Uterus (tissue), 4 donors: ENCODE data around the gene GBX1. TPM values are rescaled to one million over a fixed set of nuclear protein-coding genes. Genes with fewer than 3 reads are reported as not detected.

Experiments used
- DNase-seq, 2 donors: peaks; one replicate each; pipeline ENCODE4 v3.0.0-alpha.2; 2019 to 2020
- H3K27ac ChIP-seq, 2 donors: fragments of 200-600 bp; sonication (generic); 1 replicate in 1 of 2; 2 replicates in 1 of 2; pipeline ENCODE4 v1.5.1; 2016 to 2018
- H3K27me3 ChIP-seq, 2 donors: fragments of 200-600 bp; sonication (generic); one replicate each; pipeline ENCODE4 v1.5.1; 2018 to 2019; ENCODE audit warnings: control low read depth in 1 of 2
- H3K36me3 ChIP-seq, 2 donors: fragments of 200-600 bp; sonication (generic); one replicate each; pipeline ENCODE4 v1.5.1; 2019; ENCODE audit warnings: control low read depth in 1 of 2
- H3K4me1 ChIP-seq, 2 donors: fragments of 200-600 bp; sonication (generic); one replicate each; pipeline ENCODE4 v1.5.1; 2018 to 2019; ENCODE audit warnings: control low read depth in 1 of 2
- H3K4me3 ChIP-seq, 2 donors: fragments of 200-600 bp; sonication (generic); 1 replicate in 1 of 2; 2 replicates in 1 of 2; pipeline ENCODE4 v1.5.1; 2018 to 2019; ENCODE audit warnings: mild to moderate bottlenecking in 1 of 2
- H3K9me3 ChIP-seq, 2 donors: fragments of 200-600 bp; sonication (generic); one replicate each; pipeline ENCODE4 v1.5.1; 2019; ENCODE audit warnings: control low read depth in 1 of 2
- CTCF ChIP-seq, 4 experiments: fragments of 200-600 bp in 2 of 4; fragments of 450-650 bp in 2 of 4; sonication (generic) in 2 of 4; IDR thresholded peaks; one replicate each; pipeline ENCODE4 v1.5.1; 2016 to 2019; ENCODE audit warnings: antibody characterized with exemption in 4 of 4, mild to moderate bottlenecking in 2 of 4, moderate library complexity in 1 of 4
- POLR2A ChIP-seq, 2 donors: fragments of 450-650 bp; IDR thresholded peaks; one replicate each; pipeline ENCODE4 v1.6.1; 2016; ENCODE audit warnings: antibody characterized with exemption in 2 of 2, mild to moderate bottlenecking in 1 of 2, moderate library complexity in 1 of 2
- intact Hi-C: fragments of 100-400 bp; cut with DNase I; formaldehyde crosslinking; loops from one replicate; pipeline ENCODE4 v1.15.1; 2023; ENCODE audit warnings: low total_unique reads
- total RNA-seq, 4 donors: library from RNA; depleted of rRNA in 3 of 4; stranded (reverse); fragments of >200 nt in 3 of 4; gene quantifications; one replicate each; pipeline versions ENCODE4 v1.1.0 to v1.2.4, GENCODE V29; 2014 to 2023
- donor health status: DM: yes; HTN: yes; CAD: no.

GBX1 gene
- total RNA-seq, 4 donors from 2014 or later = 0.41 TPM; not detected in 3

- Histone ChIP-seq H3K36me3 (no peaks in the 10 kb centered on the region), H3K27me3 (no peaks in the 10 kb centered on the region), H3K4me3 (no peak overlapping the region), H3K27ac (no peak overlapping the region), H3K9me3 (no peaks in the 10 kb centered on the region), H3K4me1 (peaks cover 4 to 9% of the 10 kb centered on the region in 2 donors)
- intact Hi-C loops = no loop called here
- no peak for DNase-seq
- TF ChIP-seq CTCF (IDR thresholded peaks at IDR 0.05) = no peak
- TF ChIP-seq POLR2A (IDR thresholded peaks at IDR 0.05) = no peak
Measured at GRCh38 chr7:151103973-151104372, 63.5 kb downstream of the GBX1 start.

DNA sequence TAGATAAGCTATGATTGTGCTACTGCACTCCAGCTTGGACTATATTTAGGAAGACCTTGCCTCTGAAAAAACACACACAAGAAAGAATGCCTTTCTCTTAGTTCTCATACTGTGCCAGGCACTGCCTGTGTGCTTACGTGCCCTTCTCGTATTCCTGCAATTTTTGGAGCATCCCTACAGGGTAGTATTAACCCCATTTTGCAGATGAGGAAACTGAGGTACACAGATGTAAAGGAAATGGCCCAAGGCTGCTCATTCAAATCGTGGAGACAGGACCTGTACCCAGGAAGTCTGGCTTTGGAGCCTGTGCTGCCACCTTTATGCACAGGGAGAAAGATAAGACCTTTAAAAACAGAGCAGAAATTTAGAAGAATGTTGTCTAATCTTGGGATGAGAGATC lies 64.5 kb downstream of the GBX1 start:
- Histone ChIP-seq H3K36me3 (no peaks in the 10 kb centered on the region), H3K27me3 (no peaks in the 10 kb centered on the region), H3K4me1 (peaks cover 4 to 9% of the 10 kb centered on the region in 2 donors), H3K27ac (no peak overlapping the region), H3K4me3 (no peak overlapping the region), H3K9me3 (no peaks in the 10 kb centered on the region)
- no peak for DNase-seq
- no peak for TF ChIP-seq CTCF (IDR thresholded peaks at IDR 0.05)
- TF ChIP-seq POLR2A (IDR thresholded peaks at IDR 0.05) = no peak
- intact Hi-C loops = no loop called here

DNA sequence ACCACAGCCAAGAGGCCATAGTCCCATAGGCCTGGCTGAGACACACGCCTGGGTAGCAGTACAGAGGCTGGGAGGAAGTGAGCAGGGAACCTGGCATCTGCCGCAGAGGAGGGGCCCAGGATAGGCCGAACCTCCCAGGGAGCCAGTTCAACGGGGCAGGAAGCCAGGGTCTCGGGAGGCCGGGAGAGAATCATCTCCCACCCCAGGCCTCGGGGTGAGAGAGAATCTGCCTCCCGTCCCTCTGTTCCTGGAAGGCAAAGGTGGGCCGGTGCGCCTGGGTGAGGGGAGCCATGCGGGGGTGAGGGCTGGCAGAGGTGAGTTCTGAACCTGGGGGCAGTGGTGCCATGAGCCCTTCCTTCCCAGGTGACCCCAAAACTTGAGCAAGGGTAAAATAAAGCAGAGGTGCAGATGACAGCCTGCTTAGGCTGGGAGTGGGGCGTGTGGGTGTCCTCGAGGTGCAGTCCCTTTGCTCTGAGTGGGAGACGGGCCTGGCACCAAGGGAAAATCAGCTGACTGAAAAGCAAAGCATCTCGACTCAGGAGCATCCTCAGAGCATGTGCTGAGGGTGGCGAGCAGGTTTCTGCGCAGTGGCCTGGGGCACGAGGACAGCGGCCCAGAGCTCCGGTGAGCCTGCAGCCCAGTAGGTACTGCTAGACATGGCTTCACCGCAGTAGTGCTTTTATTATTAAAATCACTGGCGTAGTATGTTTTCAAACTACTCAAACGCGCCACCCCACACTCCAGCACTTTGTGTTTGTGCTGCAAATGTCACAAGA lies 65.7 kb downstream of the GBX1 start:
- no peak overlapping the region for H3K27ac ChIP-seq

DNA sequence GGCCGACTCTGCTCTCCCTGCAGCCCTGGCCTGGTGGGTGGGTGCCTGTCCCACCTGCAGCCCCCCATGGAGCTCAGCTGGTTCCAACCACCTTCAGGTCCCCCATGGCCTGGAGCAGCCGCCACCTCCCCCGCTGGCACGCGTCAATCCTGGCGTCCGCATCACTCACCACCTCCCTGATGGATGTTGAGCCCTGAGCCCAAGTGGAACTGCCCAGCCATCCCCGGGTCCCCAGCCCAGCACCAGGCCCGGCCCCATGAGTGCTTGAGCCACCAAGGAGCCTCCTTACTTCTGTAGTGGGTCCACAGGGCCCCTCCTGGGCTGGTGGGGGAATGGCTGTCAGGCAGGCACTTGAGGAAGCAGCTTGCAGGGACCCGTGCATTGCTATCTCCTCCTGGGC lies 66.6 kb downstream of the GBX1 start:
- no peaks in the 10 kb centered on the region for H3K27me3 ChIP-seq
- H3K4me3 ChIP-seq = no peak overlapping the region
- H3K4me1 ChIP-seq = peaks cover 4 to 9% of the 10 kb centered on the region in 2 donors
- no peaks in the 10 kb centered on the region for H3K9me3 ChIP-seq
- no peak overlapping the region for H3K27ac ChIP-seq
- no peaks in the 10 kb centered on the region for H3K36me3 ChIP-seq
- intact Hi-C loops = no loop called here
- TF ChIP-seq CTCF (IDR thresholded peaks at IDR 0.05) = no peak
- TF ChIP-seq POLR2A (IDR thresholded peaks at IDR 0.05) = no peak
- no peak for DNase-seq

More for the DNA sequence above, 65.7 kb downstream of the GBX1 start:
- intact Hi-C loops = no loop called here
- Histone ChIP-seq H3K27me3 (no peaks in the 10 kb centered on the region), H3K4me1 (peaks cover 4 to 9% of the 10 kb centered on the region in 2 donors), H3K36me3 (no peaks in the 10 kb centered on the region), H3K4me3 (no peak overlapping the region), H3K9me3 (no peaks in the 10 kb centered on the region)
- TF ChIP-seq POLR2A (IDR thresholded peaks at IDR 0.05) (no peak), CTCF (IDR thresholded peaks at IDR 0.05) (no peak)
- no peak for DNase-seq

DNA sequence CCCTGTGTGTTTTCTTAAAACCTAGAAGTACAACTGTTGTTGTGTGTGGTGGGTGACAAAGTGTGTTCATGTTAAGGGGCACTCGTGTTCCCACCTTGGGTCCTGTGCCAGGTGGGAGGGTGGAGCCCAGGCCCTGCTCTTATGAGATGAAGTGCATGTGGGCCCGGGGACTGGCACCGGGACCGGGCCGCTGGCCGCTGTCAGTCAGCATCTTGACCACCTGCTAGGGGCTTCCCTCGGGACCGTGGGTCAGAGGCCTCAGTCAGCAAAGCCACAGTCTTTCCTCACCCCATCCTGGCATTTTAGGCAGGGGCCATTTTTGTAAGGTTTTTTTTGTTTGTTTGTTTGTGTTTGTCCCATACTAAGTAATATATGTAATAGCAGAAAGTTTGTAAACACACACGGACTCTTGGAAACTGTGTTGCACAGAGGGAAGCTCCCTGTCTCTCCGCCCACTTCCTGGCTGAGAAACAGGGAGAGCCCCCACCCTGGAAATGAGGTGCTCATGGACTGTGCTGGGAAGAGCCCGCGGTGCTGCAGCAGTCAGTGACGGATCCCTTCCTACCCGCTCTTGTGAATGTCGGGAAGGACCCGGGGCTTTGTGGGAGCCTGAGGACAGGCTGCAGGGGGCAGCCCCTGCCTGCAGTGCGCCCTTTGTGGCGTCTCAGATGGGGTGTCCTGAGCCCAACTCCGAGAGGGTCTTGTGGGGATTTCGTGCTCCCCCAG lies 67.8 kb downstream of the GBX1 start:
- no peak overlapping the region for H3K27ac ChIP-seq

More for the DNA sequence above, 67.8 kb downstream of the GBX1 start:
- H3K27me3 ChIP-seq = no peaks in the 10 kb centered on the region
- intact Hi-C loops = no loop called here
- peaks cover 4 to 9% of the 10 kb centered on the region in 2 donors for H3K4me1 ChIP-seq
- DNase-seq = no peak
- no peak overlapping the region for H3K4me3 ChIP-seq
- H3K36me3 ChIP-seq = no peaks in the 10 kb centered on the region
- TF ChIP-seq CTCF (IDR thresholded peaks at IDR 0.05) (no peak), POLR2A (IDR thresholded peaks at IDR 0.05) (no peak)
- no peaks in the 10 kb centered on the region for H3K9me3 ChIP-seq
